ENCODE data around the gene LRRC36.

The LRRC36 gene

DNA sequence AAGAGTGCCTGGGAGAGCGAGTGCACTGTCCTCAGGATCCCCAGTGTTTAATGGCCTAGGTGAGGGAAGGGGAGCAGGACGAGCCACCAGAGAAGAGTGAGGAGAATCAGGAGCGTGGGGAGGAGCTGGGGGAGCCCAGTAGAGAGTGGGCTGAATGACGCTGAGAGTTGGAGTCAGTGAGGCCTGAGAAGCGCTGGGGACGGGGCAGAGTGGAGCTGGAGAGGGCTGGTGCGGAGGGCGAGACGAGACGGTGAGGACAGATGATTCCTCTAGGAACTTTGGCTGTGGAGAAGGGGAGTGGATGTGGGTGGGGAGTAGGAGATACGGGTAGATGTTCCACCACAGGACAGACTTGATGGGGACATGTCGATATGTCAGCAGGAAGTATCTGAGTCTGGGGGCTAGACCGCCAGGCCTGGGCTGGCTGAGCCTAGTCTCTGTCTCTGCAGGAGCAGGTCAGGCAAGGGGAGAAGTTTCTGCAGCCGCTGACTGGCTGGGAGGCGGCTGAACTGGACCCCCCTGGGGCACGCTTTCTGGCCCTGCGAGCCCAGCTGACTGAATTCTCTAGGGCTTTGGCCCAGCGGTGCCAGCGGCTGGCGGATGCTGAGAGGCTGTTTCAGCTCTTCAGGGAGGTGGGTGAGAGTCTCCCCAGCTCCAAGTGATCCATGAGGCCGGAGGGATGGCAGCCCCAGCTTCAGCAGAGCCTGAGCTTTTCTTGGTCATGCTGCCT lies 42.6 kb upstream of the LRRC36 start:
- Histone ChIP-seq H3K4ac (ENCODE audit: low read length) (no peak overlapping the region), H3K4me1 (ENCODE audit: control insufficient read depth in 2 of 2, insufficient read depth in 1 of 2, low read depth in 1 of 2, low read length in 2 of 2) (no peaks in the 10 kb centered on the region), H2BK15ac (ENCODE audit: low read length) (peak overlapping the region; percentile 27), H4K91ac (ENCODE audit: low read depth, low read length, poor library complexity) (no peak overlapping the region), H3K9ac (ENCODE audit: low read depth, low read length, poor library complexity) (no peak overlapping the region), H3K27me3 (ENCODE audit: control insufficient read depth in 3 of 3, insufficient read depth in 3 of 3, low read depth in 1 of 3, low read length in 3 of 3) (peaks cover 0 to 57% (median 7%) of the 10 kb centered on the region in 3 experiments), H3K23ac (ENCODE audit: low read depth, low read length, poor library complexity) (peak overlapping the region; percentile 5), H2AK5ac (ENCODE audit: low read depth, low read length) (peak overlapping the region; percentile 49), H3K36me3 (replicated peaks in 1 of 2; ENCODE audit: control insufficient read depth in 2 of 2, insufficient read depth in 2 of 2, low read length in 2 of 2) (no peaks in the 10 kb centered on the region), H3K4me2 (ENCODE audit: insufficient read depth, low read length, poor library complexity, severe bottlenecking) (no peak overlapping the region), H3K79me1 (ENCODE audit: low read depth, low read length) (no peaks in the 10 kb centered on the region), H3K27ac (replicated peaks; ENCODE audit: low read length) (no peak overlapping the region), H3K9me3 (replicated peaks in 1 of 2; ENCODE audit: control insufficient read depth in 2 of 2, insufficient read depth in 1 of 2, low read depth in 1 of 2, low read length in 2 of 2) (no peaks in the 10 kb centered on the region), H2BK5ac (ENCODE audit: low read length) (no peak overlapping the region), H2AFZ (ENCODE audit: low read length) (no peak overlapping the region), H4K8ac (ENCODE audit: low read depth, low read length) (no peak overlapping the region), H3K4me3 (ENCODE audit: low read length in 2 of 2) (no peak overlapping the region), H2BK120ac (ENCODE audit: low read depth, low read length) (no peak overlapping the region), H3K14ac (ENCODE audit: low read length) (no peak overlapping the region), H3K18ac (ENCODE audit: low read length) (peak overlapping the region; percentile 9), H2BK12ac (ENCODE audit: low read length) (no peak overlapping the region)
- WGBS, 2 donors (ENCODE audit: extremely low coverage in 2 of 2, insufficient read length in 2 of 2, insufficient replicate concordance in 1 of 2): no CpG with 5 or more reads among the region's 21 CpGs
- DNase-seq (ENCODE audit: low spot score): no peak

DNA sequence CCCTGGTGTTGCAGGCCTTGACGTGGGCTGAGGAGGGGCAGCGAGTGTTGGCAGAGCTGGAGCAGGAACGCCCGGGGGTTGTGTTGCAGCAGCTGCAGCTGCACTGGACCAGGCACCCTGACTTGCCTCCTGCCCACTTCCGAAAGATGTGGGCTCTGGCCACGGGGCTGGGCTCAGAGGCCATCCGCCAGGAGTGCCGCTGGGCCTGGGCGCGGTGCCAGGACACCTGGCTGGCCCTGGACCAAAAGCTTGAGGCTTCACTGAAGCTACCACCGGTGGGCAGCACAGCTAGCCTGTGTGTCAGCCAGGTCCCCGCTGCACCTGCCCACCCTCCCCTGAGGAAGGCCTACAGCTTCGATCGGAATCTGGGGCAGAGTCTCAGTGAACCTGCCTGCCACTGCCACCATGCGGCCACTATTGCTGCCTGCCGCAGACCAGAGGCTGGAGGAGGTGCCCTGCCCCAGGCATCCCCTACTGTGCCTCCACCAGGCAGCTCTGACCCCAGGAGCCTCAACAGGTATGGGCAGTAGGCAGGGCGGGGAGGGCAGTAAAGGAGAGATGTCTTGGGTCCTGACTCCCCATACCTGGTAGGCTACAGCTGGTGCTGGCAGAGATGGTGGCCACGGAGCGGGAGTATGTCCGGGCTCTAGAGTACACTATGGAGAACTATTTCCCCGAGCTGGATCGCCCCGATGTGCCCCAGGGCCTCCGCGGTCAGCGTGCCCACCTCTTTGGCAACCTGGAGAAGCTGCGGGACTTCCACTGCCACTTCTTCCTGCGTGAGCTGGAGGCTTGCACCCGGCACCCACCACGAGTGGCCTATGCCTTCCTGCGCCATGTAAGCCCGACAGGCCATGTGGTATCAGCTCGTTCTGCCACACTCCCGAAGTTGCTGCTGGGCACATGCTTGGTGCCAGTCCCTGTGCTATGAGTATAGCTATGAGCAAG lies 41.6 kb upstream of the LRRC36 start:
- Histone ChIP-seq H3K9me3 (replicated peaks in 1 of 2; ENCODE audit: control insufficient read depth in 2 of 2, insufficient read depth in 1 of 2, low read depth in 1 of 2, low read length in 2 of 2) (no peaks in the 10 kb centered on the region), H2AK5ac (ENCODE audit: low read depth, low read length) (peak overlapping the region; percentile 49), H2AFZ (ENCODE audit: low read length) (no peak overlapping the region), H4K91ac (ENCODE audit: low read depth, low read length, poor library complexity) (no peak overlapping the region), H3K4ac (ENCODE audit: low read length) (no peak overlapping the region), H3K9ac (ENCODE audit: low read depth, low read length, poor library complexity) (peak overlapping the region; percentile 24), H3K27ac (replicated peaks; ENCODE audit: low read length) (no peak overlapping the region), H3K4me3 (ENCODE audit: low read length in 2 of 2) (no peak overlapping the region), H3K79me1 (ENCODE audit: low read depth, low read length) (no peaks in the 10 kb centered on the region), H3K36me3 (replicated peaks in 1 of 2; ENCODE audit: control insufficient read depth in 2 of 2, insufficient read depth in 2 of 2, low read length in 2 of 2) (no peaks in the 10 kb centered on the region), H3K4me2 (ENCODE audit: insufficient read depth, low read length, poor library complexity, severe bottlenecking) (no peak overlapping the region), H2BK5ac (ENCODE audit: low read length) (no peak overlapping the region), H3K18ac (ENCODE audit: low read length) (no peak overlapping the region), H3K14ac (ENCODE audit: low read length) (no peak overlapping the region), H4K8ac (ENCODE audit: low read depth, low read length) (no peak overlapping the region), H3K23ac (ENCODE audit: low read depth, low read length, poor library complexity) (peak overlapping the region; percentile 18), H2BK12ac (ENCODE audit: low read length) (no peak overlapping the region), H3K27me3 (ENCODE audit: control insufficient read depth in 3 of 3, insufficient read depth in 3 of 3, low read depth in 1 of 3, low read length in 3 of 3) (peaks cover 0 to 51% (median 0%) of the 10 kb centered on the region in 3 experiments), H2BK120ac (ENCODE audit: low read depth, low read length) (no peak overlapping the region), H2BK15ac (ENCODE audit: low read length) (peak overlapping the region; percentile 5), H3K4me1 (ENCODE audit: control insufficient read depth in 2 of 2, insufficient read depth in 1 of 2, low read depth in 1 of 2, low read length in 2 of 2) (no peaks in the 10 kb centered on the region)
- WGBS, 2 donors (ENCODE audit: extremely low coverage in 2 of 2, insufficient read length in 2 of 2, insufficient replicate concordance in 1 of 2): no CpG with 5 or more reads among the region's 34 CpGs
- DNase-seq (ENCODE audit: low spot score): peak; percentile 20

DNA sequence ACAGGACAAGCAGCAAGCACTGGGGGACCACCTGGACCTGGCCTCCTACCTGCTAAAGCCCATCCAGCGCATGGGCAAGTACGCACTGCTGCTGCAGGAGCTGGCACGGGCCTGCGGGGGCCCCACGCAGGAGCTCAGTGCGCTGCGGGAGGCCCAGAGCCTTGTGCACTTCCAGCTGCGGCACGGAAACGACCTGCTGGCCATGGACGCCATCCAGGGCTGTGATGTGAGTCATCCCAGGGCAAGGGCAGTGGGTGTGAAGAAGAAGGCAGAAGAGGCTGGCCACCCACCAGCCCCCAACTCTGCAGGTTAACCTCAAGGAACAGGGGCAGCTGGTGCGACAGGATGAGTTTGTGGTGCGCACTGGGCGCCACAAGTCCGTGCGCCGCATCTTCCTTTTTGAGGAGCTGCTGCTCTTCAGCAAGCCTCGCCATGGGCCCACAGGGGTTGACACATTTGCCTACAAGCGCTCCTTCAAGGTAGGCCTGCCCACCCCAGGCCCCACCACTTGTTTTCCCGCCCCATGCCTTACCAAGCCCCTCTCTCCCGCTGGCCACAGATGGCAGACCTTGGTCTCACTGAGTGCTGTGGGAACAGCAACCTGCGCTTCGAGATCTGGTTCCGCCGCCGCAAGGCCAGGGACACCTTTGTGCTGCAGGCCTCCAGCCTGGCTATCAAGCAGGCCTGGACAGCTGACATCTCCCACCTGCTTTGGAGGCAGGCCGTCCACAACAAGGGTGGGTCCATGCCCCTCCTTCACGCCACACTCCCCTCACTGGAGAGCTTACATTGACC lies 40.0 kb upstream of the LRRC36 start:
- WGBS, 2 donors (ENCODE audit: extremely low coverage in 2 of 2, insufficient read length in 2 of 2, insufficient replicate concordance in 1 of 2): no CpG with 5 or more reads among the region's 28 CpGs
- Histone ChIP-seq H2BK15ac (ENCODE audit: low read length) (no peak overlapping the region), H3K23ac (ENCODE audit: low read depth, low read length, poor library complexity) (peak overlapping the region; percentile 40), H3K14ac (ENCODE audit: low read length) (no peak overlapping the region), H3K4me2 (ENCODE audit: insufficient read depth, low read length, poor library complexity, severe bottlenecking) (no peak overlapping the region), H3K4me3 (ENCODE audit: low read length in 2 of 2) (no peak overlapping the region), H2BK120ac (ENCODE audit: low read depth, low read length) (no peak overlapping the region), H3K36me3 (replicated peaks in 1 of 2; ENCODE audit: control insufficient read depth in 2 of 2, insufficient read depth in 2 of 2, low read length in 2 of 2) (no peaks in the 10 kb centered on the region), H3K4me1 (ENCODE audit: control insufficient read depth in 2 of 2, insufficient read depth in 1 of 2, low read depth in 1 of 2, low read length in 2 of 2) (no peaks in the 10 kb centered on the region), H3K79me1 (ENCODE audit: low read depth, low read length) (no peaks in the 10 kb centered on the region), H3K9ac (ENCODE audit: low read depth, low read length, poor library complexity) (peak overlapping the region; percentile 79), H2AFZ (ENCODE audit: low read length) (no peak overlapping the region), H3K4ac (ENCODE audit: low read length) (no peak overlapping the region), H3K27ac (replicated peaks; ENCODE audit: low read length) (no peak overlapping the region), H2BK5ac (ENCODE audit: low read length) (no peak overlapping the region), H3K18ac (ENCODE audit: low read length) (no peak overlapping the region), H2BK12ac (ENCODE audit: low read length) (no peak overlapping the region), H3K27me3 (ENCODE audit: control insufficient read depth in 3 of 3, insufficient read depth in 3 of 3, low read depth in 1 of 3, low read length in 3 of 3) (peaks cover 0 to 42% (median 0%) of the 10 kb centered on the region in 3 experiments), H2AK5ac (ENCODE audit: low read depth, low read length) (no peak overlapping the region), H4K91ac (ENCODE audit: low read depth, low read length, poor library complexity) (no peak overlapping the region), H3K9me3 (replicated peaks in 1 of 2; ENCODE audit: control insufficient read depth in 2 of 2, insufficient read depth in 1 of 2, low read depth in 1 of 2, low read length in 2 of 2) (no peaks in the 10 kb centered on the region), H4K8ac (ENCODE audit: low read depth, low read length) (peak overlapping the region; percentile 54)
- no peak for DNase-seq (ENCODE audit: low spot score)

Data from neuronal stem cell (in vitro differentiated cells).